ENCODE measurements around the gene TMTC2.
"Not testable (repeated sequence)": the region's sequence is repeated elsewhere in the genome, so short reads cannot be mapped to it uniquely, and the experiment has no call there.

The TMTC2 gene

DNA sequence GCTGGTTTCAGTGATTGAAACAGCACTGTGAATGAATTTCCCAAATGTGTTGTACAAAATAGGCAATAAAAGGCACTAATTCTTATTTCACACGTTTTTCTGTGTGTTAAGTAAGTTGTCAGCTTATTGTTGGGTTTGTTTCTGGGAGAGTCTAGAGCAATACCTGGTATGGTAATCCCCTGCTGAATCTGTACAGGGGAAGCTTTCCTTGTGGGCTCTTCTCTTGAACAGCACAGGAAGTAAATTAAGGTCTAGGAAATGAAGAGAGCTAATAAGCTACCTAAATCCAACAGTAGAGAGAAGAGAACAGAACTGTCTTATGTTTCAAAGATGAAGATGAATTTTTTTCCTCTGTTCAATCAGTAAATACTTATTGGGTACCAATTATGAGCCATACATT is 406.7 kb downstream of the TMTC2 start:
- DNase-seq: no peak

DNA sequence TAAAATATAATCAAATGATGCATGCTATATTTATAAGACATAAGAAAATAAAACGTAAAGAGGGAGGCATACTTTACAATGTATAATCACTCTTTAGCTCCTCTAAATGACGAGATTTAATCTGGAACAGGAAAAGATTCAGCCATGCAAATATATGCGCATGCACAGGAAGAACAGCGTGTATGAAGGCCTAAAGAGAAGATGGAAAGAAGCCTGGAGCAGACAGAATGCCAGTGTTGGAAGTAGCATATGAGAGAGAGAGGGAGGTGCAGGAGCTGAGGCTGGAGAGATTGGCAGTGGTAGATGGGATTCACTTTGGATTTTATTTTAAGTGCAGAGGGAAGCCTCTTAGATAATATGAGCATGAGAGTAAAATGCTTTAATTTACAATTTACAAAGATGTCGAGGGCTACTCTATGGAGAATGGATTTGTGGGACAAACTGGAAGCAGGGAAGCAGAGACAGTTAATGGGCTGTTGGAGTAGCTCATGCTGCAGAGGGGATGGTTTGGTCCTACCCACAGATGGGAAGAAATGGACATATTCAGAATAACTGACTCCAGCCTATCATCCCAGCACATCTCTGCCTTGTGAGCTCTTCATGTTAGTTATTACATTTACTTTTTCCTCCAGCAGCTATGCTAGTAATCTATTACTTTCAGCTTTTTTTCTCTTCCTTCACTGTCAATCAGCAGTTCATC is 411.1 kb downstream of the TMTC2 start:
- no peak for DNase-seq

DNA sequence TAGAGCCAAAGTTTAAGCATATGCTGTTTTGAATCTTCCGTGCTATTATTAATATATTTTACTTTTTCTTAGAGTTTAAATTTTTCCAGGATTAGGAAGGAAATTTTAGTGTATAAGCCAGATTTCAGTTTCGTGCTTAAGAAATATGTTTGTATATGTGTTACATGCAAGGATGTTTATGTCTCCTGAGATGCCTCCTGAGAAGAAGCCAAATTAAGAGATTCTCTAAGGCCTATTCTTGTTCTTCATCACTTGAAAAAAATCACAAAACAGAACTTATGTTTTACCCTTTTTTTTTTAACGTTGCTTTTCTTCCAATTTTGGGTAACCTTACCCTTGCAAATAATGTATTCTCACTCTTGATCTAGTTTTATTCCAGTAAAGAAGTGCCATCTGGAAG is 412.7 kb downstream of the TMTC2 start:
- no peak for DNase-seq

- DNase-seq: no peak
Observed at GRCh38 chr12:83102499-83102898, 415.8 kb downstream of the TMTC2 start.

DNA sequence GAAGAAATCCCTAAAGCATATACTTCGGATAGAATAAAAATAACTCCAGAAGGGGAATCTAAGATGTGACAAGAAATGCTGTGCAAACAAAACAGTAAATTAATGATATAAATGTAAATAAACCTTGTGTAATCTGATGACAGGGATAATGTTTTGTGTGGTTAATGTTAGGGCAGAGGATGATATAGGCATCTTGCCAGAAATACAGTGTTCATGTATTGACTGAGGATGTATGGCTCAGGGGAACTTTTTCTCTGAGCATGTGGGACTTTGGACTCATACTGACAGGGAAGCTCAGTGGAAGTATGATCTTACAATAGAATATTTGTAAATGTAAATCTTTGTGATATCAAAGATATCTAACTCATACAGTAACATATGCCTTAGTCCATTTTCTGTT is 420.2 kb downstream of the TMTC2 start:
- no peak for DNase-seq

- no peak for DNase-seq
Observed at GRCh38 chr12:83110424-83110823, 423.7 kb downstream of the TMTC2 start.

GRCh38 chr12:83113945-83114344 is 427.2 kb downstream of the TMTC2 start:
- no peak for DNase-seq

DNA sequence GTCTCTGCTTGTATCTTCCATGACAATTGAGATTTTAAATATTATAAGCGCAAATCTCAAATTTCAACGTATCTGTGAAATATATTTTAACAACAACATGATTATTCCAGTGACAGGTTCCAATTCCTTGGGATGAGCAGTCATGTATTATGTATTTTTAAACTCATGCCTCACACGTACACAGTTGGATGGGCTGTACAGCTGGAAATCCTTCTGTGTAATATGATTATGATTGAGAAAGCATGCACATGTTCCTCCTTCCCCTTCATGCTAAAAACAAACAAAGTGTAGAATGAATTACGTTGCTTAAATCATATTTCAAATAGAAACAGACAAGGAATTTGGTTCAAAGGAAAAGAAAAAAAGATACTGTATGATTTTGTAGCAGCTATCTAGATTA is 428.3 kb downstream of the TMTC2 start:
- no peak for DNase-seq

GRCh38 chr12:83117926-83118325 is 431.2 kb downstream of the TMTC2 start:
- not testable (repeated sequence) for DNase-seq

GRCh38 chr12:83121897-83122622 is 435.4 kb downstream of the TMTC2 start:
- no peak for DNase-seq

DNA sequence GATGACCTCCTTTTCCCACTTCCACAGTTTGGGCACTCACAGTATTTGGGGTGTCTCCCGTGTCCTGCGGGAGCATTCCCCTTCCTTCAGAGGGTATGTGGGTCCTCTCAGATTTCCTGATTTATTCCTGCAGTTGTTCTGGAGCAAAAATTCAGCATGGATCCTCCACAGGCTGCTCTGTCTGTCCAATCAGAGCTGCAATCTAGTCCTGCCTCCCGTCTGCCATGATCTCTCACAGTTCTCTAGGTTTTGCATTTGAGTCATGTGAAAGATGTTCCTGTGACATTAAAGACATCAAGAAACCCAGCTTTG is 435.9 kb downstream of the TMTC2 start:
- DNase-seq: no peak

GRCh38 chr12:83123039-83123438 is 436.3 kb downstream of the TMTC2 start:
- no peak for DNase-seq

GRCh38 chr12:83128540-83128939 is 441.8 kb downstream of the TMTC2 start:
- no peak for DNase-seq

GRCh38 chr12:83130178-83130577 is 443.5 kb downstream of the TMTC2 start:
- DNase-seq: no peak

DNA sequence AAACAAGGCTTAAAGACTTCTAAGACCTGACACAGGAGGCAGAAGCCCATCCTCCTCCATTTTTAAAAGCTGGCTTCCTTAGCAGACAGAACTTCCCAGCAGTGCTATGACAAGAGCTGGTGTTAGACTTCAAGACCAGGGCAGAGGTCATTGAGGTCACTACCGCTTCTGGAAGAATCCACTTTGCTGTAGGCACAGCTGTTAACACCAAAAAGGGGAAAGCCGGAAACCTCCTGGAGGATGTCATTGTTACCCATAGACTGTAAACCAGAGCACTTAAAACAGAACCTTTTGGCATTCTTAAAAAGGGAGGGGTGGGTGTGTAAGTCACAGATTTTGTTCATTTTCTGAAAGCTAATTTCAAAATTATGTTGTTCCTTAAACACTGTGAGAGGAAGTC is 445.7 kb downstream of the TMTC2 start:
- no peak for DNase-seq

- DNase-seq: no peak
Observed at GRCh38 chr12:83136411-83136810, 449.7 kb downstream of the TMTC2 start.

DNA sequence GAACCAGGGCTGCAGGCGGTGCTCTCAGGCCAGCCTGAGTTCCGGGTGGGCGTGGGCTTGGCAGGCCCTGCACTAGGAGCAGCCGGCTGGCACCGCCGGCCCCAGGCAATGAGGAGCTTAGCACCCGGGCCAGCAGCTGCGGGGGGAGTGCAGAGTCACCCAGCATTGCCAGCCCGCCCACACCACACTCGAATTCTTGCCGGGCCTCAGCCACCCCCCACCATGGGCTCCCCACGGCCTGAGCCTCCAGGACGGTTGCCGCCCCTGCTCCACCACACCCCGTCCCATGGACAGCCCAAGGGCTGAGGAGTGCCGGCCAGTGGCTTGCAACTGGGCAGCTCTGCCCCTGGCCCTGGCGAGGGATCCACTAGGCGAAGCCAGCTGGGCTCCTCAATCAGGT is 453.4 kb downstream of the TMTC2 start:
- DNase-seq: no peak

DNA sequence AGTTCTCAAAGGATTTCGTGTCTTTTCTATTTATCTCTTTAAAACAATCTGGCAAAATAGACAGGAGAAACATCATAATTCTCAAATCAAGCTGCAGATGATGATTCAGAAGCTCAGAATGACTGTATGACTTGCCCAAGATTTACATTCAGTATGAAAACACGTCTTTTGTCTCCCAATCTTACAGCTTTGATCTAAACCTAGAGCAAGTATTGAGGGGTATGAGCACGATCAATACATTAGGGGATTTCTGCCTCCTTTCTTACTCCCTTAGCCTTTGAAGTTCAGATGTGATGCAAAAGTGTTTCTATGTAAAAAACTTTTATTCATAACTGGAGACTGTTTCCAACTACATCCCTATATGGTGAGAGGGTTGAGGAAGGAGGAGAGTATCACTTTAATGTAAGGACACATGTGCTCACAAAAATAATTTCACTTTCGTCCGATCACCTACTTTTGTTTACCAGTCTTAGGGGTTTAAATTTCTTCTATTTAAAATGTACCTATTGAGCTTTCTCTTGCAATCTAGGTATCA is 454.8 kb downstream of the TMTC2 start:
- DNase-seq: no peak

DNA sequence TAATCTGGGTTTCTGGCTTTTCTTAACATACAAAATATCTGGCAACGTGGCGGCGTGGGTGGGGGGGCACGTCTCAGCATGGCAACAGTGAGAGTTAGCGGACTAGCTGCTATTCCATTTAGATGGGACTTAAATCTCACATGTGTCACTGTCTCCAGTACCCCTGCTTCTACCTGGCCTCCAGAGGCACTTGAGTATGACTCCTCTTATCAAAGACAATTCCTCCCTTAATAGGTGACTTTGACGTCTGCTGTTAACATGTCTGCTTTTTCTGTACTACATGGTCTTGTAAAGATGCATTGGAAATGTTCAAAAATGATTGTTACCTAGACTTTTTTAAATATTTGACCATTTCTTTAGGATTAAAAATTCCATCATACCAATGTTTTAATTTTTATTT is 456.2 kb downstream of the TMTC2 start:
- no peak for DNase-seq

DNA sequence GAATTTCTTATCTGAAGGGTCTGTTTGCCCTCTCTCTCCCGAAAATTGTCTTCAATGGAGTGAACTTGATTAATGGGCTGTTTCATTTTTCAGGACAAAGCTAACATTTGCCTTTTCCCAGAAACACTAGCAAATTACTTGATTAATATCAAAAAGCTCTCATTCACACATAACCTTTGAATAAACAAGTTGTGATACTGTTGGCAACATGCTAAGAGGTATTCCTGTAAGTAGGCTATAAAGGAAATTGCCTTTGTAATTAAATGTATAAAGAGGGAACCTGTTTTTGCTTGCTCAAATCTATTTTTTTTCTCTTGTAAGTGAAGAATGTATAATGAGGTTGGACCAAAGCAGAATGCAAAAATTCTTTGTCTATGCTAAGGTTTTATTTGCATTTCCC is 457.2 kb downstream of the TMTC2 start:
- DNase-seq: no peak

- no peak for DNase-seq
Observed at GRCh38 chr12:83145325-83145840, 458.7 kb downstream of the TMTC2 start.

- no peak for DNase-seq
Observed at GRCh38 chr12:83147341-83147740, 460.6 kb downstream of the TMTC2 start.

GRCh38 chr12:83149987-83150386 is 463.3 kb downstream of the TMTC2 start:
- DNase-seq: no peak

- no peak for DNase-seq
Observed at GRCh38 chr12:83150465-83151189, 463.9 kb downstream of the TMTC2 start.
